DMS53 (cell line): ENCODE data around the gene HOGA1.
"Not testable (repeated sequence)": the region's sequence is repeated elsewhere in the genome, so short reads cannot be mapped to it uniquely, and the experiment has no call there.

Source experiments
- DNase-seq: peaks from one replicate; lab custom pipeline; 2025; lab: John Stamatoyannopoulos, UW

The HOGA1 gene

DNA sequence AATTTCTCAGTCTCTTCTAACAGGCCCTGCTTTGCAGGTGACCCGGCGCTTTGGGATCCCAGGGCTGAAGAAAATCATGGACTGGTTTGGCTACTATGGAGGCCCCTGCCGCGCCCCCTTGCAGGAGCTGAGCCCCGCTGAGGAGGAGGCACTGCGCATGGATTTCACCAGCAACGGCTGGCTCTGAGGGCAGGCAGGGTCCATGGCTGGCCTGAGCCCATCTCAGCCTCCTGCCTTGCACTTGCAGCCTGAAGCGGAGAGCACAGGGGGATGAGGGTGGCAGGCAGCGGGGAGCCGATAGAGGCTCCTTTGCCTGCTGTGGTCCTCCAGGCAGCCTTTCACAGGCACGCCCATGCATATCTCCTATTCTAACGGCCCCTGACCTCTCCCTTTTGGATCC lies 27.3 kb downstream of the HOGA1 start:
- no peak for DNase-seq

DNA sequence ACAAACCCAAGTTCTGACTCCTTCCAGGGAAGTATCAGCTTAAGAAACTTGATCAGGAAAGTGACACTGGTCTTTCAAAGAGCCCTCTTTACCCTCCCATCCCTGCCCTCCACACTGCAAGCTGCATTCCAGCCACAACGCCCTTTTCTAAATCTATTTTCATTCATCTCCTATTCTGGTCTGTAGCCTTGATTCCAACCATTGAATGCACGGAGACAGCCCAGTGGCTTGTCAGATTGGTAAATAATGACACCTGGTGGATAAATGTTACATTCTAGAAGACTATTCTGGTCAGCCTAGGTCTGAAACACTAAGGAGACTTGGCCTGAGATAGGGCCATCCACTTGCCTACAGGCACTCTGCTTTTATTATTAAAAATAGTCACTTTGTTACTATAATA lies 28.2 kb downstream of the HOGA1 start:
- DNase-seq, result peak; percentile 89

GRCh38 chr10:97618285-97618684 lies 34.1 kb downstream of the HOGA1 start:
- DNase-seq, result no peak

- DNase-seq, result no peak
These were observed 34.5 kb downstream of the HOGA1 start for GRCh38 chr10:97618733-97619132.

DNA sequence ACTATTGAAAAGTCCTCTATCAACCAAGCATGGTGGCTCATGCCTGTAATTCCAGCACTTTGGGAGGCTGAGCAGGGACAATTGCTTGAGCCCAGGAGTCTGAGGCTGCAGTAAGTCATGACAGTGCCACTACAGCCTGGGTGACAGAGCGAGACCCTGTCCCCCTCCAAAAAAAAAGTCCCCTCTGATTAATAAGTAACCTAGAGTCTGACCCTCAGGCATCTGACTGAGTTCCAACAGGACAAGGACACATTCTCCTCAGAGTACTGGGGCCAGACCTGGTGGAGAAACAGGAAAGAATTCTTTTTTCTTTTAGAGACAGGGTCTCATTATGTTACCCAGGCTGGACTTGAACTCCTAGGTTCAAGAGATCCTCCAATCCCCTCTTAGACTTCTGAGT lies 39.1 kb downstream of the HOGA1 start:
- DNase-seq, result no peak

DNA sequence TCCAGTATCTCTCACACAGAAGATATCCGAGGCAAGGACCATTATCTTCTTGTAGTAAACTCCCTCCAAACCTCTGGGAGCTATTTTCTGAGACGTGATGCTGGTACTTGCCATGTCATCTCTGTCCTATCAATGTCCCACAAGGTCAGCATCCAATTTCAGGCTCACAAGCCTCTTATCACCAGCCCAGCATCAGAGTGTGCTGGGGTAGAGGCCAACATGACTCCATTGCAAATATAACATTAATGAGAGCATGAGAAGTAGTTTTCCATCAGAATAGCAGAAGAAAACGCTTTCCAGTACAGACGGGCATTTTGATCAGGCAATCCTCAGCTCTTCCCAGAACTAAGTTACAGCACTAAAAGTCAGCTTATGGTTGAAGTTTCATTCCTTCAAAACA lies 43.5 kb downstream of the HOGA1 start:
- no peak for DNase-seq

- no peak for DNase-seq
These were observed 44.0 kb downstream of the HOGA1 start for GRCh38 chr10:97628228-97628627.

DNA sequence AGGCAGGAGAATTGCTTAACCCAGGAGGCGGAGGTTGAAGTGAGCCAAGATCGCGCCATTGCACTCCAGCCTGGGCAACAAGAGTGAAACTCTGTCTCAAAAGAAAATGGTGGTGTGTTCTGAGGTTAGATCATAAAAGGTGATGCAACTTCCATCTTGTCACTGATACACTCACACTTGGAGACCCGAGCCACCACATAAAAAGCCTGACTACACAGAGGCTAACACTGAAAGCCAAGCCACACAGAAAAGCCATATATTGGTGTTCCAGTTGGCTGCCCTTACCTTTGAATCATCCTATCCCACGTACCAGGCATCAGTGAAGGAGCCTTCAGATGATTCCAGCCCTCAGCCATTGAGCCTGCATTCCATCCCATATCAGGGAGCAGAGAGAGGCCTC lies 45.1 kb downstream of the HOGA1 start:
- no peak for DNase-seq

DNA sequence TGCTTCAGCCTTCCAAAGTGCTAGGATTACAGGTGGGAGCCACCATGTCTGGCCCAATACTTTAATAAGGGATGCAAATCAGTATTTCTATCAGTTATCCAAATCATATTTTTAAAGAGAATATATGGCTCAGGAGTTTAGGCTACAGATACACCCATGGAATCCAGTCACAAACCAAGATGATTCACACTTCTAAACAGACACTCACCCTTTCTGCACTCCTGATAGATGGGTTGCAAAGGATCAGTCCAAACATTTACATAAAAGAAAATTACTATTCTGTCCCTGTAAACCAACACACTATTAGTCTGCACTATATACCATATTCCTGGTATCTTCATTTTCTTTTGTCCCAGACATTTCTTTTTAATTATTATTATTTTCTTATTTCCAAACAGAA lies 46.9 kb downstream of the HOGA1 start:
- no peak for DNase-seq

- DNase-seq, result peak; percentile 99
These were observed 49.0 kb downstream of the HOGA1 start, which contains the start of gene MORN4 for GRCh38 chr10:97632949-97633884. TSS of gene MORN4 (minus strand) at chr10:97633500. CDS start at chr10:97619653, 13,847 bp downstream.

DNA sequence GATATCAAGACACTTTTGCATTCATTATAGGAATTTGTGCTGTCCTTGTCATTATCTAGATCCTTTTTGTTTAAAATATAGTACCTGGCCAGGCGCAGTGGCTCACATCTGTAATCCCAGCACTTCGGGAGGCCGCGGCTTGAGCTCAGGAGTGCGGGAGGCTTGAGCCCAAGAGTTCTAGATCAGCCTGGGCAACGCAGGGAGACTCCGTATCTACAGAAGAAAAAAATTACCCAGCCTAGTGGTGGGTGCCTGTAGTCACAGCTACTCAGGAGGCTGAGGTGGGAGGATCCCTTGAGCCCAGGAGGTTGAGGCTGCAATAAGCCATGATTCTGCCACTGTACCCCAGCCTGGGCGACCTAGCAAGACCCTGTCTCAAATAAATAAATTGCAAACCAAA lies 49.7 kb downstream of the HOGA1 start:
- peak; percentile 89 for DNase-seq

GRCh38 chr10:97635577-97635976 lies 51.4 kb downstream of the HOGA1 start:
- no peak for DNase-seq

DNA sequence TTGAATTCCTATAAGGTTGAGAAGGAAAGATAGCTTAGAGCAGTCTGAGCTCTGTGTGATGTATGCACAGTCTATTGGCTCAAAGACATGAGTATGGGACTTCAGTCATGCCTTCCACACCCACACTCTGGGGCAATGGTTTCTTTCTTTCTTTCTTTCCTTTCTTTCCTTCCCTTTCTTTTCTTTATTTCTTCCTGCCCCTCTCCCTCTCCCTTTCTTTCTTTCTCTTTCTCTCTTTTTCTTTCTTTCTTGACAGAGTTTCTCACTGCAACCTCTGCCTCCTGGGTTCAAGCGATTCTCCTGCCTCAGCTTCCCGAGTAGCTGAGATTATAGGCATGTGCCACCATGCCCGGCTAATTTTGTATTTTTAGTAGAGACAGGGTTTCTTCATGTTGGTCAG lies 54.9 kb downstream of the HOGA1 start:
- not testable (repeated sequence) for DNase-seq

DNA sequence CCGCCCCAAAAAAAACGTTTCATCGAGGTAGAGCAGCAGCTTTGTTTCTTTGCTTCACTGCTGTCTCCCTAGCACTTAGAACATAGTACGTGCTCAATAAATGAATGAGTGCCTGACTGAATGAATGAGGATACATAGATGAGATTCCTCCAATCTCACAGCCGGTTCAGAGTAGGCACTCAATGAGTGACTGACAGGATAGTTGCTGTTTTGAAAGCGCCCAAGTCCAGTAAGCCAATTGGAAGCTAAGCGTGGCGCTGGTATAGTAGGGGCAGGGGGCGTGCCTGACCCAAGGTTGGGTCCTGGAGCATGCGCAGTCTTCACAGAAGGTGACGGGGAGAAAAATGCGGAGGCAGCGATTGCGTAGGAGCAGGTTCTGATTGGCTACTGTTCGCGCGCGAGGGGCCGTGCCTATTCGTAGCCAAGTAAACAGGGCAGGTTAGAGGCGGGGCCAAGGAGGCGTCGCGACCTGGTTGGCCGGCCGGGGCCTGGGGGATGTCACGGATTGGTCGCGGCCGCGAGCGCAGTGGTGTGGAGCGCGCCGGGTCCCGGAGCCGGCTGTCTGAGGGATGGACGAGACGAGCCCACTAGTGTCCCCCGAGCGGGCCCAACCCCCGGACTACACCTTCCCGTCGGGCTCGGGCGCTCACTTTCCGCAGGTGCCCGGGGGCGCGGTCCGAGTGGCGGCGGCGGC lies 56.1 kb downstream of the HOGA1 start, which contains the start of gene PI4K2A:
PI4K2A (plus strand) TSS at position 498 of the 694 bp plus-strand sequence; CDS start at position 570, 72 bp downstream.
- DNase-seq, result peak; percentile 100

GRCh38 chr10:97640868-97641811 lies 57.0 kb downstream of the HOGA1 start:
- peak; percentile 81 for DNase-seq

DNA sequence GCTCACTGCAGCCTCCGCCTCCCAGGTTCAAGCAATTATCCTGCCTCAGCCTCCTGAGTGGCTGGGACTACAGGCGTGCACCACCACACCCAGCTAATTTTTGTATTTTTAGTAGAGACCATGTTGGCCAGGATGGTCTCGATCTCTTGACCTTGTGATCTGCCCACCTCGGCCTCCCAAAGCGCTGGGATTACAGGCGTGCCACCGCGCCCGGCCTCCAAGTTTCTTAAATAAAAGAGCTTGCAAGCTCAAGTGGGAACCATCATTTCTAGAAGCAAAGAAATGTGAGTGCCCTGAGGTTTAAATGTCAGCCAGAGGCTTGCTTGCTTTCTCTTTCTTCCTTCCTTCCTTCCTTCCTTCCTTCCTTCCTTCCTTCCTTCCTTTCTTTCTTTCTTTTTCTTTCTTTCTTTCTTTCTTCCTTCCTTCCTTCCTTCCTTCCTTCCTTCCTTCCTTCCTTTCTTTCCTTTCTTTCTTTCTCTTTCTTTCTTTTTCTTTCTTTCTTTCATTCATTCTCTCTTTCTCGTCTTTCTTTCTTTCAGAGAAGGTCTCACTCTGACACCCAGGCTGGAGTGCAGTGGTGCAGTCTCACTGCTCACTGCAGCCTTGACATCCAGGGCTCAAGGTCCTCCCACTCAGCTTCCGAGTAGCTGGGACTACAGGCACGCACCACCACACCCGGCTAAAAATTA lies 58.4 kb downstream of the HOGA1 start:
- not testable (repeated sequence) for DNase-seq

GRCh38 chr10:97643441-97643985 lies 59.3 kb downstream of the HOGA1 start:
- DNase-seq, result peak; percentile 82

GRCh38 chr10:97644936-97645335 lies 60.7 kb downstream of the HOGA1 start:
- no peak for DNase-seq

GRCh38 chr10:97647556-97647955 lies 63.4 kb downstream of the HOGA1 start:
- no peak for DNase-seq

- peak; percentile 98 for DNase-seq
These were observed 64.6 kb downstream of the HOGA1 start for GRCh38 chr10:97648562-97649404.
